Measurements from ENCODE around the gene CYP2E1.
"Not testable (repeated sequence)": the region's sequence is repeated elsewhere in the genome, so short reads cannot be mapped to it uniquely, and the experiment has no call there.

The CYP2E1 gene

DNA sequence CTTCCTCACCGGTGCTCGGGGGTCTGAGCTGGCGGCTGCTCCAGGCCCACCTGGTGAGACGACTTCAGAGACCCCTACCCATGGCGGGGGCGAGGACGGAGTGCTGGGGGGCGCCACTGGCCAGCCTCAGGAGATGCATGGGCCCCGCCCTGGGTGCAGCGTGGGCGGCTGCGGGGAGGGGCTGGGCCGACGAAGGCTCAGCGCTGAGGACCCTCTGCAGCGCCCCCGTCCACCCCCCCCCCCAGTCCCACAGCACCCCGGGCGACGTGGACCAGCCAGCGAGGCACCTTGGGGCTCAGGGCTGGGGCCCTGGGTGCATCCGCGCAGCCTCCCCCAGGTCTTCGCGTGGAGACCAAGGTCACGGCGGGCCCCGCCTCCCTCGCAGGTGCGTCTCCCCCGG, 49.9 kb downstream of the CYP2E1 start:
- not testable (repeated sequence) for DNase-seq

Data from SHP77 treated with DMSO at 0.1 percent for 48 hours (cell line).